D721Med (cell line): ENCODE data around the gene TSPYL1.
"Not testable (repeated sequence)": the region's sequence is repeated elsewhere in the genome, so short reads cannot be mapped to it uniquely, and the experiment has no call there.

Experiments
- DNase-seq: peaks from one replicate; pipeline ENCODE4 v3.0.0; 2011; ENCODE audit warnings: low spot score; ENCODE audit not compliant: insufficient read length
- FAIRE-seq: peaks from 2 replicates; lab custom pipeline; 2011; peaks lifted over from hg19 to GRCh38; lab: Jason Lieb, UNC
- TF ChIP-seq, protein P1 (sequence below): IDR thresholded peaks from 2 replicates; pipeline ENCODE4 v1.5.1; 2012; ENCODE audit warnings: mild to moderate bottlenecking, control low read depth; ENCODE audit not compliant: insufficient read depth; ENCODE audit errors: missing control alignments

TSPYL1 gene

DNA sequence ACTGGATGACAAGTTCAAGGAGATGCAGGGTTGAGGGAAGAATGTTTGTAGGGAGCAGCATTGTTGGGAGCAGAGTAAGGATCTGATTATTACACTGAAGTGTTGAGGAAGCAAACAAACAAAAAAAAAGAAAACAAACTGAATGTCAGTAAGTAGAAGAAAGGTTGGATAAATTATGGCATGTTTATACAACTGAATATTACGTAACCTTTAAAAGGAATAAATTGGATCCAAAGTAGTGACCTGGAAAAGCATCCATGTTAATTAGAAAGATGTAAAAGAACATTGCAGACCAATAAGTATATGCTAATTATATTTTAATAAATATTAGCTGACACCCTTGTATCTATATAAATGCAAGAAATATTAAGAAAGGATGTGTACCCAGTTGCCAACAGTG, 12.8 kb upstream of the TSPYL1 start:
- FAIRE-seq (no peak), DNase-seq (no peak)

DNA sequence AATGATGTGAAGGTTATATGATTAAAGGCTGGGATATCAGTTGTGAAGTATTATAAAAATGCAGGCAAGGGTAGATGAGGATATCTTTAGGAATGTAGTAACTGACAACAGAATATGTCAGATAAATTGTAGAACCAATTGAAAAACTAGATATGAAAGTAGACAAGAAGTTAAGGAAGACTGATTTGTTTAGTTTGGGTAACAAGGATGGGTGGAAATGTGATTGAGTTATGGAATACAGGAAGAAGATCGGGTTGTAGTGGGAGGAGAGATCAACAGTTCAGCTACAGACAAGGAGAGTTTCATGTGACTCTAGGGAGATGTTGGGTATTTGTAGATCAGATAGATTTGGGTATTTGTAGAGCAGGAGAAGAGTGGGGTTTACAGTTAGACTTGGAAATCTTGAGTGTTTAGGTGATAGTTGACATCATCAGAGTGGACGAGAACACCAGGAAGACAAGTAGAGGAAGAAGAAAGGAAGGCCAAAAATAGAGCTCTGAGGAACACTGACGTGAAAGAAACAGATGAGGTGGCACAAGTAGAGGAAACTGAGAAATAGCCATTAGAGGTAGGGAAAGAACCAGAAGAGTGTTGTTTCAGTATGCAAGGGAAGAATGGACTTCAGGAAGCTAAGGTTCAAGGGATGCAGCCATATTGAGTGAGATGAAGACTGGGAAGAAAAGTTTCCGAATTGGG, 12.1 kb upstream of the TSPYL1 start:
- FAIRE-seq (no peak), DNase-seq (no peak)
- TF ChIP-seq, protein P1, sequence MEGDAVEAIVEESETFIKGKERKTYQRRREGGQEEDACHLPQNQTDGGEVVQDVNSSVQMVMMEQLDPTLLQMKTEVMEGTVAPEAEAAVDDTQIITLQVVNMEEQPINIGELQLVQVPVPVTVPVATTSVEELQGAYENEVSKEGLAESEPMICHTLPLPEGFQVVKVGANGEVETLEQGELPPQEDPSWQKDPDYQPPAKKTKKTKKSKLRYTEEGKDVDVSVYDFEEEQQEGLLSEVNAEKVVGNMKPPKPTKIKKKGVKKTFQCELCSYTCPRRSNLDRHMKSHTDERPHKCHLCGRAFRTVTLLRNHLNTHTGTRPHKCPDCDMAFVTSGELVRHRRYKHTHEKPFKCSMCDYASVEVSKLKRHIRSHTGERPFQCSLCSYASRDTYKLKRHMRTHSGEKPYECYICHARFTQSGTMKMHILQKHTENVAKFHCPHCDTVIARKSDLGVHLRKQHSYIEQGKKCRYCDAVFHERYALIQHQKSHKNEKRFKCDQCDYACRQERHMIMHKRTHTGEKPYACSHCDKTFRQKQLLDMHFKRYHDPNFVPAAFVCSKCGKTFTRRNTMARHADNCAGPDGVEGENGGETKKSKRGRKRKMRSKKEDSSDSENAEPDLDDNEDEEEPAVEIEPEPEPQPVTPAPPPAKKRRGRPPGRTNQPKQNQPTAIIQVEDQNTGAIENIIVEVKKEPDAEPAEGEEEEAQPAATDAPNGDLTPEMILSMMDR: no peak

More for the DNA sequence above, 12.8 kb upstream of the TSPYL1 start:
- TF ChIP-seq, protein P1: no peak

DNA sequence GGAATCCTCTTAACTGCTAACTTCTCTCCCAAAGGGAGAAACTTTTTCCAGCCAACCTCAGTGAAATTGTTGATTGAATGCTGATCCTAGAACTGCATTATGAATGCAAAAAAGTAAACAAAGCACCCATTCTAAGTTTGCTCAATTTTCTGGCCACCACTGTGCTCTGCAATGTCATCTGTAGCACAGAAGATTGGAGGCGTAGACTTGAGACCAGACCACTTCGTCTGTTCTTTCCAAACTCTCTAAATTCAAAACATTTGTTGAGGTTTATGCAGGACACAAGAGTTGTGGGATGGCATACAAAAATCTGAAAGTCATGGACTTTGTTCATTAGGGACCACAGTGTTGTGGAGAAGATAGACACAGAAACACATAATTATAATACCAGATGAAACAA, 11.1 kb upstream of the TSPYL1 start:
- no peak for DNase-seq
- TF ChIP-seq, protein P1: no peak
- FAIRE-seq: no peak

DNA sequence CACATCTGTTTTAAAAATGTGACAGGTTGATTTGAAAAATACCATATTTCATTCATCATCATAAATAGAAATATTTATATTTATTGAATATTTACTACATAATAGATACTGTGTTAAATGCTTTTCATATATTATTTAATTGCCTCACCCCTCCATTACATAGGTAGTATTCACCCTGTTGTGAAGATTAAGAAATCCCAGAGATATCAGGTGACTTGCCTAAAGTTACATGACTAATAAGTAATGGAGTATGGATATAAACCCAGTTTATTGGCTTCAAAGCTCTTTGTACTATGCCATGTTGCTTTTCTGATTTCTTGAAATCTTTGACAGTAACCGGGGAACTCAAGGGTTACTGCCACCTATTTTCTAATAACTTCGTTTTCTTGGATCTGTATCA, 10.1 kb upstream of the TSPYL1 start:
- FAIRE-seq: no peak

DNA sequence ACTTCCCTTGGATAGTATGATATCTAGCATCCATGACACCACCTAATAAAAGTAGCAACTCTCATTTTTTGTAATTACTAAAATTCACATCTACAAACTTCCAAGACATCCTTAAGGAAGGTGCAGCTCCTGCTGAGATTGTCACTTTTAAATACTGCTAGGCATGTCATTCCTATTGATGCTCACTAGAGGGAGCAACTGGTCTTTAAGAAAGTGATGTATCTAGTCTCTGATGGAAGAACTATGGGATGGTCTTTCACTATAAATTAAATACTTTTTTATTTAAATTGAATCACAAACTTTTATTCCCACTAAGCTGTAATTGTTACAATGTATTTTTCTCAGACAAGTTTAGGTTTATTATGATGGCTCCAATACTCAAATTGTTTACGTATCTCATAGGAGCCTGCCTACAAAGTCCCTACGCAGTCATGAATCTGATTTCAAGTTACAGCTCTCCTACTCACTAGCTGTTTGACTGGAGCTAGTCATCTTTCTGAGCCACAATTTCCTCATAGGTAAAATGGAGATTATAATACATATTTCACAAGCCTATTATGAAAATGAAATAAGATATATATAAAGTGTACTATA, 8.1 kb upstream of the TSPYL1 start:
- FAIRE-seq (peak; percentile 71), DNase-seq (no peak)
- TF ChIP-seq, protein P1: peak; percentile 94

More for the DNA sequence above, 10.1 kb upstream of the TSPYL1 start:
- DNase-seq: no peak
- TF ChIP-seq, protein P1: no peak

DNA sequence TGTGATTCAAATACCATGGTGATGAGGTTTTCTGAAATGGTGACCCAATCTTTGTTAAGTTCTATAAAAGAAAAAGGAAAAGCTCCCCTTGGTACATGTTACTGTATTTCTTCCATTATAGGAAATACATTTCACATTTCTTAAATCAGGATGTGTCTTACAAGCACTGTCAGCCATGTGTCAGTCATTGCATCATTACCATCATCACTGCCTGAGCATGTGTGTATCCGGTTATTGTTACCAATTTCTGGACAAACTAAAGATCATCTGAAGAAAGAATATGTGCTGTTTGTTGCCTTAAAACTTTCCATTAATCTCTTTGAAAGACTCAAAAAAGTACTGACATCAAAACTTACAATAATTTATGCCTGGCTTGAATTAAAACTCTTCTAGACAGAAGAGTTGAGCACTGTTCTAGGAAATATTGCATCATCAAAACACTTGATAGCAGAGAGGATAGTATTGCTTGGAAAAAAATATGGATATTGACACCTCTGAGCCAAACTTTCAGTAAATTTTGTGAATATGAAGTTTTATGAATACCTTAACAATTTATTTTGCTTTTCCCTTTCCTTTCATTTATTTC, 7.1 kb upstream of the TSPYL1 start:
- TF ChIP-seq, protein P1: no peak
- DNase-seq (no peak), FAIRE-seq (no peak)

DNA sequence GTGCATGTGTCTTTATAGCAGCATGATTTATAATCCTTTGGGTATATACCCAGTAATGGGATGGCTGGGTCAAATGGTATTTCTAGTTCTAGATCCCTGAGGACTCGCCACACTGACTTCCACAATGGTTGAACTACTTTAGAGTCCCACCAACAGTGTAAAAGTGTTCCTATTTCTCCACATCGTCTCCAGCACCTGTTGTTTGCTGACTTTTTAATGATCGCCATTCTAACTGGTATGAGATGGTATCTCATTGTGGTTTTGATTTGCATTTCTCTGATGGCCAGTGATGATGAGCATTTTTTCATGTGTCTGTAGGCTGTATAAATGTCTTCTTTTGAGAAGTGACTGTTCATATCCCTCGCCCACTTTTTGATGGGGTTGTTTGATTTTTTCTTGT, 5.3 kb upstream of the TSPYL1 start:
- not testable (repeated sequence) for DNase-seq, FAIRE-seq
